HG03442 (cell line): Measurements from ENCODE around the gene ITGA2.
A peak's percentile ranks its signal among the peaks of the same experiment; 100 is the strongest.

ENCODE experiments used
- ATAC-seq: cut with Tn5 transposase; IDR thresholded peaks from one replicate; pipeline ENCODE4 v1.9.1; 2021; ENCODE audit warnings: mild to moderate bottlenecking, moderate library complexity; ENCODE audit not compliant: unreplicated experiment

The ITGA2 gene

DNA sequence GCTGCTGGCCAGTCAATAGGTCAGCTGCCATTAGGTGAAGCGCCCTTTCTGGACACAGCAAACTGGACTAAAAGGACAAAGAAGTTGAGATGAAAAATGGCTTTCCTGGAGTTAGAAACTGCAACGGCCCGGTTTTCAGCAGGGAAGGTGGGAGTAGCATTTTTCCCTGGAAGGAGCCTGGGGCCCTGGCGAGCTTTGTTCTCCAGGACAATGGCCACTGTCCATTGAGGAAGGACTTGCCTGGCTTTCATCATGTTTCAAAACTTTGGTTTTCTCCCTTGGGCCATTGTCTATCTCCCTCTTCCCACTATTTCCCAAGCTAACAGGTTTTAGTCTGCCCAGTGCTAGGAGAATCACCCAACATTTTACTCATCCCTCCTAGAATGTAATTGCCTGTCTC, 64.2 kb downstream of the ITGA2 start:
- no peak for ATAC-seq

GRCh38 chr5:53055365-53055764, 66.2 kb downstream of the ITGA2 start:
- no peak for ATAC-seq

- no peak for ATAC-seq
Measured at GRCh38 chr5:53059281-53059680, 70.1 kb downstream of the ITGA2 start.

DNA sequence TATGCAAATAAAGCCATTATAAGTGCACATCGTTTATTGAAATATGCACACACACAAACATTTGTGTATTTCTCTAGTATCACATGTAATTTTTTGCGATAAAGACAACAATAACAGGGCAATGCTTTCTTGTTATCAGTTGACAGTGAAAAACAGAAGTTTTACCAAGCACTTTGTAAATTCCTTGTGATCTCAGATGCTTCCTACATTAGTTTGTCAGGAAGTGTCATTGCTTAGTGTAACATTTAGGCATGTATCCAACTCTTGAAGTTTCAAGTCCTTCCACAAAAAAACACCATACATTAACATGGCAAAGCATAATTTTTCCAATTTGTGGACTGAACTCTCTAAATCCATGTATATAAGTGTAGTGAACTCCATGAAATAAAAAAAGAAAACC, 74.0 kb downstream of the ITGA2 start:
- no peak for ATAC-seq

GRCh38 chr5:53063791-53064190, 74.6 kb downstream of the ITGA2 start:
- no peak for ATAC-seq

DNA sequence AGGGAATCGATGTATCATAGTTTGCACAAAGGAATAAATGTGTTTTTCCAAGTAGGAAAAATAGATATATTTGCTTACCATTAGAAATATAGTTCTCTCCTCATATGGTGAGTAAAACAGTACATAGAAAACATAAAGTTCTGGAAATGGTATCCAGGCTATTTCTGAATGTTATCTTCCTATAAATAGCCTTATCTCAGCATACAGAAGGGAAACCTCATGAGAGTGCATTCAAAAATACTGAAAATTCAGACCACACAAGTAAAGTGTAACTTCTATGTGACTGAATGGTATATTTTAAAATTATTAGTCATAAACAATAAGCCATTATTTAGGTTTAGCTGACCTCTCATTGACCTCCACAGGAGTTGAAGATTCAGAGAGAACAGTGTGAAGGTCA, 76.9 kb downstream of the ITGA2 start:
- no peak for ATAC-seq

DNA sequence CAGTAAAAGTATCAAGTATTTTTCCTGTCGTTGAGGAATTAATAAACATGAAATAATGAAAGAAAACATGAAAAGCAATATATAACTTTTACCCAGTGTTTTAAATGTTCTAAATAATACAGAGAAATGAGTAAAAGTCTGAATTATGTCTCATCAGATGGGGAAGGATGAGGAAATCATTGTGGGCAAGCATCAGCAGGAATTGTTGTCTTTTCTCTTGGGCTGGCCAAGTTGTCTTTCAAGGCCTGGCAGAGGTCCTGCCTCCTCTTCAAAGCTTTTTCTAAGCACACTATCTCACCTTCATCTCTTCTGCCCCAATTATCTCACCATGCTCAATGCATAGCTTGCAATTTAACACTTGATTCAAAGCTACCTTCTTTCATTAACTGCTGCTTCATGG, 78.5 kb downstream of the ITGA2 start:
- ATAC-seq = no peak

DNA sequence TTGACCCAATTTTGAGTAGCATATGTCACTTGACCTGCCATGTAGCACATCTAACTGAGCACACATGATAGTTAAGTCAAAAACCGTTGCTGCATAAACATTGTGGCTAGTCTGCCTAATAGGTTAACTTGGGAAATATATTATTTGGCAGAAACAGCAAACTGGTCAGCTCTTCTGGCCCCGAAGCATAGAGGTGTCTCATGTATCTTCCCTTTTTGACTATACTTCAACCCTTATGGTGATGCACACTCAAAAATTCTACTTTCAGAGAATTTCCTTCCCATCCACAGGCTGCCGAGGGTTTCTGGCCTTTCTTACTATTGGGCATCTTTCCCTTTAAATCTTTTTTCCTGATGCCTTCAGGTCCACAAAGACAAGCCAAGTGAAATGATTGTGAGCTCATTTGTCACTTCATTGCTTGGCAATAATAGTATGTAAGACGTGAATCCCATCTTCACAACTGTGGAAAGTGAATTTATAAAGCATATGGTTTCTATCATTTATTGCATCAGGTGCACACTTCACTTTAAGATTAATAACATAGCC, 79.2 kb downstream of the ITGA2 start:
- no peak for ATAC-seq

DNA sequence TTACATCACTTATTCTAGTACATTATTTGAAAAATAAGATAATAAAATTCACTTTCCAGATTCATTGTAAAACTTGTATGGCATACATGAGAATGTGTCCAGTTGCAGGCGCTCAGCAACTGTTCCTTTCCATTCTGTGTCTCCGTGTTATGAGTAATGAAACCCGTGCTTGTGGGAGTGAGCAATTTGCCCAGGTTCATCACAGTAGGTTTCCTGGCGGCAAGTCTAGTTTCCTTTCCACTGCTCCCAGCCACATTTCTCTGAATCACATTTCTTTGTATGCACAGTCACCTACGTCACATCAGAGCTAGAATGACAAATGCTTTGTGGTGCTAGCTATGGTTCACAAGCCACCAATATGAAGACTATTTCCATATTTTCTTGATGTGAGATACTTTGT, 80.5 kb downstream of the ITGA2 start:
- no peak for ATAC-seq

DNA sequence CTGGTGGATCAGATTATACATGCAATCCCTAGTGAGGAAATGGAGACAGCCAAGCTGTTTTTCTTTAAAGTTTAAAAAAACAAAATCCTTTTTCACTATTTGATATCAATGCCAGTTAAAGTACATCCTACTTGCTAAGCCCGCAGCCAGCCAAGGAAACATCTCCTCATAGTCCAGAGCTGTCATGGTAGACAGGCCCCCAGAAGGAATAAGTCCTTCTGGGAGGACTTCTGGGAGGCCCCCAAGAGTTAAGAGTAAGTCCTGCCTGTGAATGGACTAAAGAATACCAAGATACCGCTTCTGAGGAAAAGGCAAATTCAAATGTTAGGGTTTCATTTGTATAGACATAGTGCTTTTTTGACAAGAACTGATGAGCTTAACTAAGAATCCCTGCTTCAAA, 82.1 kb downstream of the ITGA2 start:
- ATAC-seq = no peak

DNA sequence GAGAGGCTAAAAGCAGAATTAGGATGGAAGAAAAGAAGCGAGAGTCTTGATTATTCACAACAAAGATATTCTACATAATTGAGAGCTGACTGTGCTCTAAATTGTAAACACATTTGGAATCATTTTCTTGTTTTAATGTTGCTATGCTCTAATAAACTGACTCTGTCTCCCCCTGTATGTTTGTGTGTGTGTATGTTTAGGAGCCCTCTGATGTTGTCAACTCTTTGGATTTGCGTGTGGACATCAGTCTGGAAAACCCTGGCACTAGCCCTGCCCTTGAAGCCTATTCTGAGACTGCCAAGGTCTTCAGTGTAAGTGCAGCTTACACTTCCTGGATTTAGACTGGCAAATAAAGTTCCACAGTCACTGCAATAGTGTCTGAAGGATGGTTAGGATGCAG, 82.6 kb downstream of the ITGA2 start:
- no peak for ATAC-seq

DNA sequence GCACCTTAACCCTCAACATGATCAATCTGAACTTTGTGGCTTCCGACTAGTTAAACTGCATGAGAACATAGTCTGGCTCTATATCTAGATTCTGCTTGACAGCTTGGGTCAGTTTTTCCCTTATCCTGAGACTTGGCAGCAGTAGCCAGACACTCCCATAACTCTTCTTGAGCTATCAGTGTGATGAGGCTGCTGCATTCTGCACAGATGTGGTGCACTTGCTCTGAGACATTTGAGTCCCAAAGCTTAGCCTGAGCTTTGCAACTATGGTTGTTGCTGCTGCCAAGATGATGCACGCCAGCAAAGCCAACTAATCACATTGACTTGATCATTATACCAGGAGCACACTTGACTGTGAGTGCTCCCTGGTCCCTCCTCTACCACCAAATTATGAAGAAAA, 84.2 kb downstream of the ITGA2 start:
- no peak for ATAC-seq

- no peak for ATAC-seq
Measured at GRCh38 chr5:53076014-53076583, 86.9 kb downstream of the ITGA2 start.

DNA sequence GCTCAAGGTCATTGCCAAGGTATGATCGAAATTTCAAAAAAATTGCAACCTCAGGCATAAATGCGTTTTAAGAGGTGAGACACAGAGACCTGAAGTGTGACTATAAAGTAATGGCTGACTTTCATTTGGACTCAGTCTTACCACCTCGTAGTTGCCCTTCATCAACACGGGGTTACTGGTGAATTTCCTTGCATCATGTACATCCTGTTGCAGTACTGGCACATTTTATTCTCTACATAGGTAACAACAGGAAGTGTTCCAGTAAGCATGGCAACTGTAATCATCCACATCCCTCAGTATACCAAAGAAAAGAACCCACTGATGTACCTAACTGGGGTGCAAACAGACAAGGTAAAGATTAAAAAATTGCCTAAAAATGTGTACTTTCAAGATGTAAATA, 91.1 kb downstream of the ITGA2 start:
- no peak for ATAC-seq

DNA sequence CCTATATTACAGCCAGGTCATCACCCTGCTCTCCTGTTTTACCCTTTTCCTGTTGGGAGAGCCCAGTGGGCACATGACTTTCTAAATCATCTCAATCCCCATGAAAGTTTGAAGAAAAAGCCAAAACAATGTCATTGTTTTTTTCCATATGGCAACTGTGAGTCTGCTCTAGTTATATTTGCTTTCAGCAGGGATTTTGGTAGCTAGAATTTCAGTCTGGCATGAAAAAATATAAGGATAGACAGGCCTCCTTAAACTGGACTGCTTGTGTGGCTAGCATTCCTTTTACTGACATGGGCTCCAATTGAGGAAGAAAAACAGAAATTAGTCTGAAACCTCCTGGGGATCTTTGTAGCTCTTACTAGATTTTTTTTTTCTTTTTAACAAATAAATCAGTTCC, 94.8 kb downstream of the ITGA2 start:
- ATAC-seq = no peak

DNA sequence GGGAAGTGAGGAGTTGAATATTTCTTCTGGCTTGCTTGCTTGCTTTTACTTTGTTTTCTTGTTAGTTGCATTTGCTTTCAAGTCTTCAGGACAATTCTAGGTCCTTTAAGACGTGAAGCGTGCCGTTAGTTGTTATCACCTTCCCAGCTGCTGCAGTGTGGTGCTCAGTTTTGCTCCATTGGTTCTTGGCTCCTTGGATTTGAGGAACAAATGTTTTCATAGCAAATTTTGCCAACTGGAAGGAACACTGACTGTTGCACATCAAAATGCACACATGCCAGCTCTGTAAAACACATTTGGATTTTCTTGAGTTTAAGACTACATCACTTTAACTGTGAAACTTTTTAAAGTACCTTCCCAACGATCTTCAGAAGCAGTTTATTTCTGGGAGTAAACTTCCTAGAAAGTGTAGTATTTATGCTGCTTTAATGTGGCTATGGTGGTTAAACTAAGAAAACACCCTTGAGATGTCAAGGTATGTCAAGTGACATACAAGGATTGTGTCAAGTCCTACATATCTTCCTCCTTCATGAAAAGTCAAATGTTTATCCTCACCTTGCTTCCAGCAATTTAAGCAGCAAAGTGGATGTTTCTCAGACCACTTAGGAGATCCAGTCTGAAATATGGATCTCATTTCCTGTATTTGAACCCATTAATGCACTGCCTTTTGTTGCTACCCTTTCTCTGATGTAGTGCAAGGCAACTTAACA, 95.5 kb downstream of the ITGA2 start:
- no peak for ATAC-seq

- no peak for ATAC-seq
Measured at GRCh38 chr5:53087171-53087570, 98.0 kb downstream of the ITGA2 start.

- no peak for ATAC-seq
Measured at GRCh38 chr5:53087621-53088121, 98.5 kb downstream of the ITGA2 start.

- peak; percentile 92 for ATAC-seq
Measured at GRCh38 chr5:53089481-53089991, 100.4 kb downstream of the ITGA2 start.

- ATAC-seq = no peak
Measured at GRCh38 chr5:53090229-53090628, 101.1 kb downstream of the ITGA2 start.

DNA sequence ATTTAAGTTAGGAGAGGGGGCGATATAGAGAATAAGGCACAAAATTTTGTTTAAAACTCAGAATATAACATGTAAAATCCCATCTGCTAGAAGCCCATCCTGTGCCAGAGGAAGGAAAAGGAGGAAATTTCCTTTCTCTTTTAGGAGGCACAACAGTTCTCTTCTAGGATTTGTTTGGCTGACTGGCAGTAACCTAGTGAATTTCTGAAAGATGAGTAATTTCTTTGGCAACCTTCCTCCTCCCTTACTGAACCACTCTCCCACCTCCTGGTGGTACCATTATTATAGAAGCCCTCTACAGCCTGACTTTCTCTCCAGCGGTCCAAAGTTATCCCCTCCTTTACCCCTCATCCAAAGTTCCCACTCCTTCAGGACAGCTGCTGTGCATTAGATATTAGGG, 102.1 kb downstream of the ITGA2 start:
- no peak for ATAC-seq

GRCh38 chr5:53092242-53092641, 103.1 kb downstream of the ITGA2 start:
- no peak for ATAC-seq
